Neuronal stem cell (in vitro differentiated cells): ENCODE measurements around the gene PTGES.

Experiments used
- DNase-seq: peaks from one replicate; pipeline ENCODE4 v3.0.0-alpha.2; 2013; ENCODE audit warnings: low spot score
- H2AFZ ChIP-seq: one replicate; pipeline ENCODE4 v1.6.1; 2013; ENCODE audit warnings: mild to moderate bottlenecking, low read length, inconsistent platforms
- H2AK5ac ChIP-seq: 2 replicates; pipeline ENCODE4 v1.6.1; 2013; ENCODE audit warnings: low read depth, mild to moderate bottlenecking, inconsistent platforms, low read length, moderate library complexity, mixed read lengths
- H2BK120ac ChIP-seq: 2 replicates; pipeline ENCODE4 v1.6.1; 2013; ENCODE audit warnings: low read depth, mild to moderate bottlenecking, inconsistent platforms, low read length, moderate library complexity, mixed read lengths
- H2BK12ac ChIP-seq: one replicate; pipeline ENCODE4 v1.6.1; 2013; ENCODE audit warnings: low read length, inconsistent platforms
- H2BK15ac ChIP-seq: 2 replicates; pipeline ENCODE4 v1.6.1; 2013; ENCODE audit warnings: mild to moderate bottlenecking, low read length, inconsistent platforms, mixed read lengths
- H2BK5ac ChIP-seq: one replicate; pipeline ENCODE4 v1.6.1; 2013; ENCODE audit warnings: inconsistent platforms, mild to moderate bottlenecking, low read length, moderate library complexity
- H3K14ac ChIP-seq: one replicate; pipeline ENCODE4 v1.6.1; 2013; ENCODE audit warnings: low read length, inconsistent platforms
- H3K18ac ChIP-seq: 2 replicates; pipeline ENCODE4 v1.6.1; 2013; ENCODE audit warnings: low read length, inconsistent platforms
- H3K23ac ChIP-seq: 2 replicates; pipeline ENCODE4 v1.6.1; 2013; ENCODE audit warnings: low read depth, mild to moderate bottlenecking, mixed read lengths, low read length, inconsistent platforms; ENCODE audit not compliant: poor library complexity
- H3K27ac ChIP-seq: replicated peaks from 3 replicates; pipeline ENCODE4 v1.5.1; 2013; ENCODE audit warnings: low read length, inconsistent platforms
- H3K27me3 ChIP-seq, 3 experiments: 2 replicates each; pipeline ENCODE4 v1.6.1; 2013; ENCODE audit warnings: low read length in 3 of 3, mild to moderate bottlenecking in 2 of 3, inconsistent platforms in 1 of 3, low read depth in 1 of 3, mixed read lengths in 1 of 3, moderate library complexity in 1 of 3; ENCODE audit not compliant: control insufficient read depth in 3 of 3, insufficient read depth in 3 of 3
- H3K36me3 ChIP-seq, 2 donors: replicated peaks in 1 of 2; 2 replicates each; pipeline ENCODE4 v1.6.1; 2013; ENCODE audit warnings: low read length in 2 of 2; ENCODE audit not compliant: control insufficient read depth in 2 of 2, insufficient read depth in 2 of 2
- H3K4ac ChIP-seq: 2 replicates; pipeline ENCODE4 v1.6.1; 2013; ENCODE audit warnings: inconsistent platforms, mild to moderate bottlenecking, low read length, moderate library complexity
- H3K4me1 ChIP-seq, 2 donors: 1 replicate in 1 of 2; 2 replicates in 1 of 2; pipeline ENCODE4 v1.6.1; 2013; ENCODE audit warnings: low read length in 2 of 2, low read depth in 1 of 2; ENCODE audit not compliant: control insufficient read depth in 2 of 2, insufficient read depth in 1 of 2
- H3K4me2 ChIP-seq: one replicate; pipeline ENCODE4 v1.6.1; 2013; ENCODE audit warnings: mild to moderate bottlenecking, low read length, inconsistent platforms; ENCODE audit not compliant: insufficient read depth, poor library complexity, severe bottlenecking
- H3K4me3 ChIP-seq, 2 donors: 2 replicates each; pipeline ENCODE4 v1.5.1; 2013; ENCODE audit warnings: low read length in 2 of 2, mild to moderate bottlenecking in 2 of 2, inconsistent platforms in 1 of 2, moderate library complexity in 1 of 2
- H3K79me1 ChIP-seq: one replicate; pipeline ENCODE4 v1.6.1; 2013; ENCODE audit warnings: low read depth, mild to moderate bottlenecking, inconsistent platforms, low read length, moderate library complexity
- H3K9ac ChIP-seq: one replicate; pipeline ENCODE4 v1.6.1; 2013; ENCODE audit warnings: mild to moderate bottlenecking, low read depth, low read length, inconsistent platforms; ENCODE audit not compliant: poor library complexity
- H3K9me3 ChIP-seq, 2 donors: replicated peaks in 1 of 2; 2 replicates each; pipeline versions ENCODE3 to v1.6.1; 2013; ENCODE audit warnings: low read length in 2 of 2, mild to moderate bottlenecking in 2 of 2, inconsistent platforms in 1 of 2, low read depth in 1 of 2, mixed read lengths in 1 of 2, moderate library complexity in 1 of 2; ENCODE audit not compliant: control insufficient read depth in 2 of 2, insufficient read depth in 1 of 2
- H4K8ac ChIP-seq: one replicate; pipeline ENCODE4 v1.6.1; 2013; ENCODE audit warnings: low read depth, mild to moderate bottlenecking, inconsistent platforms, low read length, moderate library complexity
- H4K91ac ChIP-seq: one replicate; pipeline ENCODE4 v1.6.1; 2013; ENCODE audit warnings: low read length, low read depth, mild to moderate bottlenecking, inconsistent platforms; ENCODE audit not compliant: poor library complexity
- WGBS, 2 donors: extraction: QIAGEN DNeasy Blood & Tissue Kit; methylation state at CpG; one replicate each; pipeline ENCODE4 v1.1.7; 2013; ENCODE audit warnings: missing lambda C conversion rate in 2 of 2, mixed read lengths in 1 of 2; ENCODE audit not compliant: insufficient read length in 2 of 2, insufficient replicate concordance in 1 of 2; ENCODE audit errors: extremely low coverage in 2 of 2; 5-methylcytosine and 5-hydroxymethylcytosine counted together

Gene PTGES

GRCh38 chr9:129720865-129721545, 31.8 kb downstream of the PTGES start:
- no CpG with 5 or more reads among the region's 25 CpGs for WGBS, 2 donors
- peaks cover 0 to 5% (median 0%) of the 10 kb centered on the region in 3 experiments for H3K27me3 ChIP-seq

DNA sequence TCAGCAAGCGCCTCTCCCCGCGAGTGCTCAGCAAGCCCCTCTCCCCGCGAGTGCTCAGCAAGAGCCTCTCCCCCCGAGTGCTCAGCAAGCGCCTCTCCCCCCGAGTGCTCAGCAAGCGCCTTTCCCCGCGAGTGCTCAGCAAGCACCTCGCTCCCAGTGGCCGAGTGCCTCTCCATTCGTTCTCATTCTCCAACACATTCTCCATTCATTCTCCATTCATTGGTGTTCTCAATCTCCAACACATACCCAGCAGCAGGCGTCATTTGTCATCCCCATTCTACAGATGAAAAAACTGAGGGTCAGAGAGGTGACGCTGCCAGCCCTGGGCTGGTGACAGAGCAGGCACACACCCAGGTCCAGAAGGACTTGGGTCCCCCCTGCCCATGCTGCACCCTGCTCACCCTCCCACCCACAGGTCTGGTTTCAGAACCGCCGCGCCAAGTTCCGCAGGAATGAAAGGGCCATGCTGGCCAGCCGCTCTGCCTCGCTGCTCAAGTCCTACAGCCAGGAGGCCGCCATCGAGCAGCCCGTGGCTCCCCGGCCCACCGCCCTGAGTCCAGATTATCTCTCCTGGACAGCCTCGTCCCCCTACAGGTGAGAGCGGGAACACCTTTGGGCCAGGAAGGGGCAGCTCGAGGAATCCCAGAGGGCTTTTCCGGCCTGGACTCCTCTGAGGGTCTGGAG, 32.5 kb downstream of the PTGES start:
- H3K9ac ChIP-seq, result no peak overlapping the region
- no peak overlapping the region for H2BK120ac ChIP-seq
- no peak overlapping the region for H2BK12ac ChIP-seq
- H3K4me1 ChIP-seq, result no peaks in the 10 kb centered on the region
- no peak overlapping the region for H3K14ac ChIP-seq
- H4K91ac ChIP-seq, result peak overlapping the region; percentile 5
- H2AK5ac ChIP-seq, result no peak overlapping the region
- H3K4me3 ChIP-seq, result no peak overlapping the region
- no peak overlapping the region for H2AFZ ChIP-seq
- H3K27me3 ChIP-seq, result peaks cover 0 to 5% (median 0%) of the 10 kb centered on the region in 3 experiments
- no peak overlapping the region for H3K4me2 ChIP-seq
- no peak overlapping the region for H3K18ac ChIP-seq
- H2BK15ac ChIP-seq, result peak overlapping the region; percentile 75
- no peak overlapping the region for H4K8ac ChIP-seq
- no peak overlapping the region for H3K23ac ChIP-seq
- no CpG with 5 or more reads among the region's 31 CpGs for WGBS, 2 donors
- no peaks in the 10 kb centered on the region for H3K36me3 ChIP-seq
- H3K4ac ChIP-seq, result no peak overlapping the region
- H3K79me1 ChIP-seq, result peaks cover 9% of the 10 kb centered on the region
- H2BK5ac ChIP-seq, result no peak overlapping the region
- no peak overlapping the region for H3K27ac ChIP-seq
- no peak for DNase-seq
- H3K9me3 ChIP-seq, result no peaks in the 10 kb centered on the region

More at GRCh38 chr9:129720865-129721545, 31.8 kb downstream of the PTGES start:
- Histone ChIP-seq H4K91ac (peak overlapping the region; percentile 5), H3K4me3 (no peak overlapping the region), H3K4ac (no peak overlapping the region), H2AFZ (no peak overlapping the region), H3K9ac (peak overlapping the region; percentile 64), H2BK15ac (peak overlapping the region; percentile 75), H2BK120ac (no peak overlapping the region), H3K4me2 (no peak overlapping the region), H3K23ac (peak overlapping the region; percentile 80), H3K27ac (no peak overlapping the region), H3K14ac (no peak overlapping the region), H2AK5ac (no peak overlapping the region), H2BK5ac (no peak overlapping the region), H4K8ac (no peak overlapping the region), H3K4me1 (no peaks in the 10 kb centered on the region), H2BK12ac (no peak overlapping the region), H3K79me1 (peaks cover 9% of the 10 kb centered on the region), H3K9me3 (no peaks in the 10 kb centered on the region), H3K18ac (peak overlapping the region; percentile 64), H3K36me3 (no peaks in the 10 kb centered on the region)
- DNase-seq, result no peak

- Histone ChIP-seq H3K27me3 (peaks cover 0 to 5% (median 0%) of the 10 kb centered on the region in 3 experiments), H4K91ac (no peak overlapping the region), H3K4me2 (no peak overlapping the region), H3K4me1 (no peaks in the 10 kb centered on the region), H3K36me3 (no peaks in the 10 kb centered on the region), H2BK15ac (peak overlapping the region; percentile 9), H3K79me1 (peaks cover 9% of the 10 kb centered on the region), H3K14ac (no peak overlapping the region), H2AK5ac (peak overlapping the region; percentile 5), H2BK12ac (peak overlapping the region; percentile 89), H2BK120ac (no peak overlapping the region), H3K27ac (no peak overlapping the region), H2AFZ (no peak overlapping the region), H3K23ac (no peak overlapping the region), H3K4ac (no peak overlapping the region), H3K4me3 (no peak overlapping the region), H2BK5ac (no peak overlapping the region), H4K8ac (no peak overlapping the region), H3K9ac (no peak overlapping the region), H3K18ac (peak overlapping the region; percentile 72), H3K9me3 (no peaks in the 10 kb centered on the region)
- DNase-seq, result no peak
- no CpG with 5 or more reads among the region's 38 CpGs for WGBS, 2 donors
Measured at GRCh38 chr9:129719135-129719534, 33.7 kb downstream of the PTGES start.

GRCh38 chr9:129718647-129719046, 34.2 kb downstream of the PTGES start:
- Histone ChIP-seq H2AFZ (no peak overlapping the region), H3K18ac (no peak overlapping the region), H3K14ac (peak overlapping the region; percentile 38), H3K4me1 (no peaks in the 10 kb centered on the region), H3K23ac (no peak overlapping the region), H3K36me3 (no peaks in the 10 kb centered on the region), H2BK5ac (peak overlapping the region; percentile 53), H4K8ac (peak overlapping the region; percentile 43), H2BK15ac (peak overlapping the region; percentile 9), H2BK12ac (peak overlapping the region; percentile 89), H3K79me1 (peaks cover 9% of the 10 kb centered on the region), H3K9me3 (no peaks in the 10 kb centered on the region), H3K4ac (no peak overlapping the region), H3K27ac (no peak overlapping the region), H2BK120ac (no peak overlapping the region), H3K27me3 (peaks cover 0 to 5% (median 0%) of the 10 kb centered on the region in 3 experiments), H4K91ac (no peak overlapping the region), H3K4me2 (no peak overlapping the region), H3K9ac (no peak overlapping the region), H2AK5ac (peak overlapping the region; percentile 5), H3K4me3 (no peak overlapping the region)
- no peak for DNase-seq
- no CpG with 5 or more reads among the region's 5 CpGs for WGBS, 2 donors
